GM12801 (cell line): ENCODE results near the gene TIAM2.

Source experiments
- CTCF ChIP-seq: IDR thresholded peaks from one replicate; pipeline ENCODE4 v1.5.1; 2011; ENCODE audit warnings: control low read depth; ENCODE audit not compliant: insufficient read length; ENCODE audit errors: extremely low read depth

The TIAM2 gene

GRCh38 chr6:155275808-155276480 is 280.8 kb downstream of the TIAM2 start:
- no peak for TF ChIP-seq CTCF

GRCh38 chr6:155276638-155277037 is 281.5 kb downstream of the TIAM2 start:
- no peak for TF ChIP-seq CTCF

- no peak for TF ChIP-seq CTCF
Measured at GRCh38 chr6:155278319-155279049, 283.4 kb downstream of the TIAM2 start.

GRCh38 chr6:155284775-155285174 is 289.7 kb downstream of the TIAM2 start:
- TF ChIP-seq CTCF: no peak

- TF ChIP-seq CTCF: no peak
Measured at GRCh38 chr6:155287762-155288161, 292.6 kb downstream of the TIAM2 start.

GRCh38 chr6:155290491-155290890 is 295.4 kb downstream of the TIAM2 start:
- no peak for TF ChIP-seq CTCF

GRCh38 chr6:155291291-155291690 is 296.2 kb downstream of the TIAM2 start:
- TF ChIP-seq CTCF: no peak
